Activated CD4-positive, alpha-beta T cell treated with anti-CD3 and anti-CD28 coated beads, Interleukin-2, amount 50 U/mL, for 16 hours (primary cell): Measurements from ENCODE around the gene TNNI2.
A peak's percentile ranks its signal among the peaks of the same experiment; 100 is the strongest.
"Not testable (repeated sequence)": the region's sequence is repeated elsewhere in the genome, so short reads cannot be mapped to it uniquely, and the experiment has no call there.

Experiments used
- DNase-seq: peaks from one replicate; pipeline ENCODE4 v3.0.0-alpha.2; 2020

TNNI2 gene

DNA sequence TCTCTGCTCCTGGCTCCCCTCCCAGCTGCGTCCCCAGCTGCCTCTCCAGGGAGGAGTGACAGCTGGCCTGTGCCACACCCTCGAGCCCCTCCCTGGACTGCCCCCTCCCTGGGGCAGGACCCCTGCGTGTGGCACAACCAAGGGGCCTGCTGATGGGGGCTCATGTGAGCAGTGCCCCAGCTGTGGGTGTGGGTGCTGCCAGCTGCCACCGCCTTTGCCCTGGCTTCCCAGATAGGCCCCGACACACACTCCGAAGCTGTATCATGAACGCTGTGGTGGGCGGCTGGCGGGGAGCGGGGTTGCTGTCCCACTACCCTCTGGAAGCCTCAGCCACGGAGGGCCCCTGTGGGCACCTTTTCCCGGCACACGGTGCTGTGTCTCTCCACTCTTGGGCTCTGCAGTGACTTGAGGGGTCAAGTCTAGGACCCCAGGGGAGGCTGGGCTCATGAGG is 37.1 kb downstream of the TNNI2 start:
- not testable (repeated sequence) for DNase-seq

DNA sequence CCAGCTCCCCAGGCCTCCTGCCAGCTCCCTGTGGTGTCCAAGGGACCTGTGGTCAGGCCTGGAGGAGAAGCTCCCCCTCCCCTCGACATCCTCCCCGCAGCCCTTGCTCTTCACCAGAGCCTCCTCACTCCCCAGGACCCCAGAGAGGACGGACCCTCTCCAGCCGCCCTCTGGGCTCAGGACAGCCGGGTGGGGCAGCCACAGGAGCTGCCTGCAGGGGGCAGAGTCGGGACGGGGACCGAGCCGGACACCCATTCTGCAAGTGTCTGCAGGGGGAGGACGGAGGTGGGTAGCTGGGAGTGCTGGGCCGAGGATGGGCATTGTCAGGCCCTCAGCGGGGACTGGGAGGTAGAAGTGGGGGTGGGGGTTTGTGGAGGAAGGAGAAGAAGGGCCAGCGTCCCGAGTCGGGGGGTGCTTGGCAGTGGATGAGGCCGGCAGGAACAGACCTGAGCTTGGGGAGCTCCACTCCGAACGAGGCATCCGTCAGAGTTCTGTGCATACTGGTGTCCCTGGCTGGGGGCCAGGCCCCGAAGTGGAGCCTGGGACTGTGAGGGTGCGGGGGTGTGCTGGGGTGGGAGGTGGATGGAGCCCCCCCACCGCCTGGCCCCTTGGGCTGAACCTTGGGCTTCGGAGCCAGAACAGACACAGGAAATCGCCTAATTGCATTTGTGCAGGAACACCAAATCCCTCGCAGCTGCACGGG is 37.7 kb downstream of the TNNI2 start:
- DNase-seq = no peak

GRCh38 chr11:1877211-1878136 is 38.7 kb downstream of the TNNI2 start:
- DNase-seq = no peak

DNA sequence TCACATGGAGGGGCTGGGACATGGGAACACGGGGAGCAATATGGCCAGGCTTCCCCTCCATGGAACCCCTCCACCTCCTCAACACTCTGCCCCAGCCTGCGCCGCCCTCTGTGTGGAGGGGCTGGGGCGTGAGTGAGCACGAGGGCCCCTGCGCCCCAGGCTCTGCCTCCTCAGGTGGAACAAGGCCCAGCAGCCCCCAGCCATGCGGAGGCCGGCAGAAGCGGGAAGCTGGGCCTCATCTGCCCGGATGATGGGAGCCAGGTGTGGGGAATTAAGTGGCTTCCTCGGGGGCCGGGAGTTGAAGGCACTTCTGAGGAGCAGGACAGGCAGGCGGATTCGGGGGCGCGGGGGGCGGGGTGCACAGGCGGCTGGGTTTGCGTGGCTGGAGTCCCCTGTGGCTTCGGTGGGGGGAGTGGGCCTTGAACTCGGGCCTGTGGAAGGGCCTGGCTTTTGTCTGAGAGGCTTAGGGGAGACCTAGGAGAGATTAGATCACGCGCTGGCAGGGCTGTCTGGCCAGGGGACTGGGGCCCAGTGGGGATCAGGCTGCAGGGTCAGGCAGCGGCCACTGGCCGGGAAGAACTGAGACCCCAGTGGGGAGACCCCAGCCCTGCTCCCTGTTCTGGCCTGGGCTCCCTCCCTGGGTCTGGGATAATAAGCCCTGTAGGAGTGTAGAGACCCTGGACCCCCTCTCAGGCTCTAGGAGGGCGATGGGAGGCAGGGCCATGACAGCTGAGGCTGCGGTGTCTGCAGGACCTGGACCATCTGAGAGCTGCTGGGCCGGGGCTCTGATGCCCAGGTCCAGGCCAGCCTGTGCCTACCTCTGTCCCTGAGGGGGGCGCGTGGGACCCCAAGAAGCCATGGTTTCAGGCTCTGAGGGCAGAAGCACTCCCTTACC is 39.6 kb downstream of the TNNI2 start:
- DNase-seq = no peak

DNA sequence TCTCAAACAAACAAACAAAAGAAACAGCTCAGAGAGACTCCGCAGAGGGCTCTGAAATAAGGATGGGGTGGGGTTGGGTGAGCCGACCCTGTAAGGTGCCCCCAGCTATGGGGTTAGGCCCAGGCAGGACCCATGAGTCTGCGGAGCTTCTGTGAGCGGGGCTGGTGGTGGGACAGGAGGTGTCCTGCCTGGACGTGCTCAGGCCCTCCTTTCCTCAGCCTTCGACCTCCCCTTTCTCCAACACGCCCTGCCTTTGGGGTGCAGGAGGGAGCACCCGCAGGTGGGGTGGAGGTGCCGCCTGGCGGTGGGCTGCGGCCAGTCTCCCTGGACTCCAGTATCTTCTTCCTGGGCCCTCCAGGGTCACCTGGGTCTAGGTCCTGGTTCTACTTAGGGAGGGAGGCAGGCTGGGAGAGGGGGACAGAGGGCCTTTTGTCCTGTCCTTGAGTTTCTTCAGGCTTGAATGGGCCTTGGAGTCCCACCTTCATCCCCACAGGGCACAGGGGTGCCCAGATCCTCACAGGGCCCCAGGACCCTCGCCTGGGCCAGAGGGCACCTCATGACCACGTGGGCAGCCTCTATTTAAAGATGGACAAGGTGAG is 40.7 kb downstream of the TNNI2 start:
- no peak for DNase-seq

DNA sequence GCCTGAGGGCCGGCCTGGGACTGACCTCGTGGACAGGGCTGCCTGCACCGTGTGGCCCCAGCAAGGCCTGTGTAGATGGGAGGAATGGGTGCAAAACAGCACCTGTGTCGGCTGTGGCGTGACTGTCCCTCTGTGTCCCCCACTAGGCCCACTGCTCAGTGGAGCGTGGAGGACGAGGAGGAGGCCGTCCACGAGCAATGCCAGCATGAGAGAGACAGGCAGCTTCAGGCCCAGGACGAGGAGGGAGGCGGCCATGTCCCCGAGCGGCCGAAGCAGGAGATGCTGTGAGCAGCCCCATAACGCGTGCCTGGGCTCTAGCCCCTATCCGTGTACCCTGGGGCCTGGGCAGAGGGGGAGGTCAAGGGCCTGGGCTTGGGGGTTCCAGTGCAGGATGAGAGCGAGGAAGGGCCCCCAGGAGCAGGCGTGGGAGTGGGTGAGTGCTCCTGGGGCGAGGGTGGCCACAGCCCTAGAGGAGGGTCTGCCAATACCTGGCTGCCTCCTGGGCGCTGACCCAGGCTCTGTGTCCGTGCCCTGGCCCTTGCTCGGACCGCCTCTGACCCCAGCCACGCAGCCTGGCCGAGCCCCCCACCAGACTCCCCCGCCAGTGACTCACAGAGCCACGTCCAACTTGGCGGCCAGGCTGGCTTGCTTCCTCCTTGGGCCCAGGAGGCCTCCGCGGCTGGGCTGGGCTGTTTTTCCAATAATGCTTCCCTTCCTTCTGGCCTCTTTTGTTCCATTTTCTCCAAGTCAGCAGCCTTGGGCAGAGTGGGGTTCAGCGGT is 41.4 kb downstream of the TNNI2 start:
- DNase-seq = no peak

DNA sequence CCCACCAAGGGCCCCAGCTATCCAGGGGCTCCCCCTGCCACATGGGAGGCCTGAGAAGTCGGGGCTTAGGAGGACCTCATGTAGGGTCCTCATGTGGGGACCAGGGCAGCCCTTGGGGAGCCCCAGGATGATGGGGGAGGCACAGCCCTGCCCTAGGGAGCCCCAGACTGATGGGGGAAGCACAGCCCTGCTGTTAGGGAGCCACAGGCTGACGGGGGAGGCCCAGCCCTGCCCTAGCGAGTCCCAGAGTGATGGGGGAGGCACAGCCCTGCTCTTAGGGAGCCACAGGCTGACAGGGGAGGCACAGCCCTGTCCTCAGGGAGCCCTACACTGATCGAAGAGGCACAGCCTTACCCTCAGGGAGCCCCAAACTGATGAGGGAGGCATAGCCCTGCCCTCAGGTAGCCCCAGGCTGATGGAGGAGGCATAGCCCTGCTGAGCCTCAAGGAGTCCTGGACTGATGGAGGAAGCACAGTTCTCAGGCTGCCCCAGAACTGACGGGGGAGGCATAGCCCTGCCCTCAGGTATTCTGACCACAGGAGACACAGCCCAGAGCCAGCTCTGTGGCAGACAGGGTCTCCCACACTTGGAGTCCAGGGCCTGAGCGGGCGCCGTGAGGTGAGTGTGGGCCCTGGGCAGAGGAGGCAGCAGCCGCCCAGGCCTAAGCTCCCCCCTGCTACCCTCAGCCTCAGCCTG is 42.1 kb downstream of the TNNI2 start:
- no peak for DNase-seq

DNA sequence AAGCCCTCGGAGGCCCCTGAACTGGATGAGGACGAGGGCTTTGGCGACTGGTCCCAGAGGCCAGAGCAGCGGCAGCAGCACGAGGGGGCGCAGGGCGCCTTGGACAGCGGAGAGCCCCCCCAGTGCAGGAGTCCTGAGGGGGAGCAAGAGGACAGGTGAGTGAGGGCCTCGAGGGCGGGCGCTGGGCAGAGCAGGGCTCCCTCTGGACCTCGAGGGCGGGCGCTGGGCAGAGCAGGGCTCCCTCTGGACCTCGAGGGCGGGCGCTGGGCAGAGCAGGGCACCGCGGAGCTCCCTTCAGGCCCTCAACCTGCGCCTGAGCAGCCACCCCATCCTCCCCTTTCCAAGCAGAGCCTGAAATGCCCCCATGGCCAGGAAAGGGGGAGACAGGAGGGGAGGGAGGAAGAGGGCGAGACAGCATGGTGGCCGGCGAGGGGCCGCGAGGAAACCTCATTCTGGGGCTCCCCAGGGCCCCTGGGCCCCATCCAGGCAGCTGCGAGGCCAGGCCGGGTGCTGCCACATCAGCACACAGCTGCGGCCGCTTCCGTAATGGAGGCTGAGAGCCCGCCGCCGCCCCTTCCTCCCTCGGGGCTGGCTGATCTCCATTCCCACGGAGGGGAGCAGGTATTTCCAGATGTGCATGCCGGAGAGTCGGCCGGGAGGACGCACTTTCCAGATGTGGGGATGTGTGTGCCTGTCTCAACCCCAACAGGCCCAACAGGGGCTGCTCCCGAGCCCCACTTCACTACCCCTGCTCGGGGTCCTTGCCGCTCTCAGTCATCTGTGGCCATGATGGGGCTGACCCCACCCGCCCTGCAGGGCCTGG is 42.9 kb downstream of the TNNI2 start:
- no peak for DNase-seq

DNA sequence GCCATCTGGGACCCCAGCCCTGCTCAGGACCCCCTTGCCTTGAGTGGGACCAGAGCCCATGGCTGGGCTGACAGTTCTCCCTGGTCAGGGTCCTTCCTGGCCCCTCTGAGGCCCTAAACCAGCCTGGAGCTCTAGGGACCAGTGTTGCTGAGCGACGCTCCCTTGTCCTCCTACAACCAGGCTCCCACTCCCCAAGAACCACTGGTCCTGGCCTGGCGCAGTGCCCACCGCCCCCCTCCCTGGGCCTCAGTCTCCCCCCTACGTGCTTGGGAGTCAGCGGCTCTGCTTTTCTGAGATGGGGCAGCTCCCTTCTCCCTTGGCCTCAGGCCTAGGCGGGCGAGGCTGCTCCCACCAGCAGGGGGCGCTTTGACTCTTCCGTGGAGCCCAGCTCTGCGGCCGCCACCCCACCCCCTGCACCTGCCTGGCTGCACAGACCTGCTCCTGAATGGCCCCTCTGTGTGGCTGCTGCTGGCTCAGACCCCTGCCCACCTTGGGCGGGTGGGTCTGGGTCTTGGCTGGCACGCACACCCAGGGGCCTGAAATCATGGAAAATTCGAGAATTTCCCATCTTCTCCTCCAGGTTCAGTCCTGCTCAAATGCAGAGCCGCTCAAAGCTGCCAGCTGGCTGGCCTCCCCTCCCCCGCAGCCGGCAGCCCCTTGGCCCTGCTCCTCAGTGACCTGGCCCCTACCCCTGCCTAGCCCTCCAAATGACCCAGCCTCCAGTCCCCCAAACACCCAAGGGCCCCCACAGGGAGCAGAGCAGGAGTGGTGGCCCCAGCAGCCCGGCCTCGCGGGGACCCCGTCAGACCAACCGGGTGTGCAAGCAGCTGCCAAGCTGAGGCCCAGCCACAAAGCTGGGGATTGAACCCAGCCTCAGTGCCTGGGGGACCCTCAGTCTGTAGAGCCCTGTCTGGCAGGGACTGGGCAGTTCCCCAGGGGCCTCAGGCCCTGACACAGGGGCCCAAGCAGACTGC is 43.8 kb downstream of the TNNI2 start:
- DNase-seq = peak; percentile 82

GRCh38 chr11:1883346-1884302 is 44.8 kb downstream of the TNNI2 start:
- DNase-seq = no peak

- no peak for DNase-seq
Measured at GRCh38 chr11:1884303-1884700, 45.5 kb downstream of the TNNI2 start.

- DNase-seq = not testable (repeated sequence)
Measured at GRCh38 chr11:1886551-1886950, 47.8 kb downstream of the TNNI2 start.

DNA sequence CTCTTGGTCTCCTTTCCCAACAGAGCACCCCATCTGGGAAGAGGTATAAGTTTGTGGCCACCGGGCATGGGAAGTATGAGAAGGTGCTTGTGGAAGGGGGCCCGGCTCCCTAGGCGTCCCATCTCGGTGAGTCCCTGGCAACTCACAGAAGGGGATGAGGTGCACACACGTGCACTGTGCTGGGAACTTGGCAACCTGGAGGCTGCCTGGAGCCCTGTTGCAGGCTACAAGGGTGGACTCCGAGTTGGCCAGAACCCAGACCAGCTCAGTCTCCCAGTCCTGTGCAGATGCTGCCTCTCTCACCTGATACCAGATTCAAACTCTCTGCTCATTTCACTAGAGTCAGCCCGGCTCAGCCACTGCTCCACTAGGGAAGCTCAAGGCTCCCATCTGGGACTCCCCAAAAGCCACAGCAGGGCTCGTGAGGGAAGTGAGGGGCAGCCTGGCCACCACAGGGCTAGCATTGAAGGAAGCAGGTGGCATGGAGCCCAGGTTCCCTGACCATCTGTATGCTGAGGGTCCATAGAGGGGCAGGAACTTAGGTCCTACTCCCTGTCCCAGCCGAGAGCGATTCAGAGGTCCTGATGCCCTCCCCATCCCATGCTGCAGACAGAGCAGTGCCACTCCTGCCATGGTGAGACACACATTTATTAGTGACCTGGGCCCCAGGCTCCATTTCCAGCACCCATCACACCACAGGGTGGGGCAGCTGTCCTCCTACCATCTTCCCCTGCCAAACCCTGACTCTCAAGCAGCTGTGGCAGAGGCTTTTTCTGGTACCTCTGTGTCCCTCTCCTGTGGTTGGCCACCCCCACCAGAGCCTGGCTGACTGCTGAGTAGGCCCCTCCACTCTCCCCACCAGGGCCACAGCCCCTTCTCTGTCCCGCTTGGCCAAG is 48.9 kb downstream of the TNNI2 start:
- no peak for DNase-seq

DNA sequence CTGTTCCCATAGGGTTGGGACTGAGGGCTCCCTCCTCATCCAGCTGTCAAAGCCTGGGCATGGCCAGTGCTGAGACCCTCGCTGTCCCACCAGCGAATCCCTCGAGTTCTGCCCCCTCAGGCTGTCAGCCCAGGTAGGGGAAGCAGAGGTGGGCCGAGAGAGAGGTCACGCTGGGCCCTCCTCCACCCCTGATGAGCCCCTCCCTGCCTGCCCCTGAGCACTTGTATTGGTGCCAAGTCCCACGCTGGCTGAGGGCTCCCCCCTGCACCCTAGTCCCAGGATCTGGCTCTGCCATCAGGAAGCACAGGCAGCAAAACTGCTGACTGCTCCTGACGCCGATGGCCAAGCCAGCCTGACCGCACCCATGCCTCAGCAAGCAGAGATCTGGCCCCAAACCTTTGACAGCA is 49.6 kb downstream of the TNNI2 start:
- DNase-seq = no peak

DNA sequence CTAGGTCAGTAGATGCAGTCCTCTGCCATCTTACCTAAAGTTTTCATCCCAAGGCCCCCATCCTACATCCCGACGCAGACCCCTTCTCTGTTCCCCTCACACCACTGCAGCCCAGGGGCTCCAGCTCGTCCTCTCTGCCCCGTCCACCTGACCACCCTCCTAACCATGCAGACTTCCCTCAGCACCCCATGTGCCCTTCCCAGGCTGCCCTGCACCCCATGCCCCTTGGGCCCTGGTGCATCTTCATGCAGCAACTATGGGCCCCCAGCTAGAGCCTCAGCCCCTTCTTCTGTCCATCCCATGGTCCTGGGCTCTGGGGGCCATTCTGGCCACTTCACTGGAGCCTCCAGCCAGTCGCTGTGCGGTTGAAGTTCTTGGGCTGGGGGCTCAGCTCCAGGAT is 50.0 kb downstream of the TNNI2 start:
- no peak for DNase-seq

- peak; percentile 84 for DNase-seq
Measured at GRCh38 chr11:1889224-1889930, 50.6 kb downstream of the TNNI2 start.
